ENCODE measurements around the gene PTPN22. TPM values are rescaled to one million over a fixed set of nuclear protein-coding genes. Genes with fewer than 3 reads are reported as not detected.

The PTPN22 gene
- total and polyA plus RNA-seq, 9 of the 15 experiments (the other 6 are each of a cell fraction or from before 2014, with no cell fraction given): 0.45 to 4.6 (median 1.1) TPM

DNA sequence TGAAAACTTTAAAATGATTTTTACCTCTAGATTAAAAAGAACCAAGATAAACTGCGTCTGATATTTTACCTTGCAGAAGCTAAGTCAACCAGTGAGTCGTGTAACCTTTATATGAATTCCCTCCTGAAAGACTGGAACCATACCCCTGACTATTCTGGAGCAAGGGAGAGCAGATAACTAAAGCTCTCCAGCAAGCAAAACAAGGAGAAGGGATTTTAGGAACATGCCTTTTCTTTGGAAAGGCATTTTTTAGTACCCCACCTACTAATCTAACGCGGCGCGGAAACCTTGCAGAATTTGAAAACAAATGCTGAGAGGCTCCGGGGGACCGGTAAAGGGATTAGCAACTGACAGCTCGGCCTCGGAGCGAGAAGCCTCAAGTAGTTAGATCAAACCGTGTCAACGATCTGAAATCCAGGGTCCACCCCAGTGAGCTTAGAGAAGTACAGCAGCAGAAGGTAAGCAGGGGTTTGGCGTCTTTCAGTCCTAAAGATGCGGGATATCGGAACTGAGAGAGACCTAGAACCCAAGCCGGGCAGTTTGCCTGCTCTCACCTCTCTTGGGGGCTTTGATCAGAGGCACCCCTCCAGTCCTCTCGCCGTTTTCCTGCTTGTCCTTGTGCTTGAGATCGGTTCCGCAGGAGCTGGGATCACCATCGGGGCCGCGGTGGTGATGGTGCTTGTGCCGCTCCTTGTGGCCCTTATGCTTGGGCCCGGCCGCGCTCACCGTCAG, 60.2 kb downstream of the PTPN22 start:
- WGBS (ENCODE audit: insufficient coverage, low coverage, missing lambda C conversion rate): under 1% methylated on average over 25 of the region's 29 CpGs
- H3K27ac ChIP-seq (ENCODE audit: extremely low read depth, low read depth, low read length): peak overlapping the region; percentile 86
- ChIA-PET CTCF (ENCODE audit: low intra/inter-chr PET ratio) (no interaction called here), POLR2A (interaction anchor here (0.6 to 2.1 kb wide), 14 partner anchors 8 to 875 kb away, joined by 3 to 11 read pairs (median 3); partner anchors contain the start of genes AP4B1, DCLRE1B, HIPK1 and PHTF1)
- peaks cover 58% of the 10 kb centered on the region for H3K79me2 ChIP-seq (ENCODE audit: control insufficient read depth, insufficient read depth, low read length)
- intact Hi-C loops (cut with micrococcal nuclease): loop anchor here (5.0 kb wide), 1 partner anchor 134 kb away; no protein-coding TSS in a partner anchor
- no peaks in the 10 kb centered on the region for H3K27me3 ChIP-seq (ENCODE audit: control insufficient read depth in 2 of 2, insufficient read depth in 2 of 2, low read length in 2 of 2)
- FAIRE-seq (peak; percentile 40), DNase-seq (ENCODE audit: extremely low read depth in 1 of 4, low spot score in 3 of 4) (peak; percentile 24 to 68 (median 38)), ATAC-seq (peak; percentile 68)
- H3K36me3 ChIP-seq (ENCODE audit: control insufficient read depth, insufficient read depth, low read length): peaks cover 9% of the 10 kb centered on the region; the same call in 2 of the 3 replicates
- no peaks in the 10 kb centered on the region; the same call in 1 of the 2 replicates for H3K9me3 ChIP-seq (replicated peaks; ENCODE audit: control insufficient read depth, insufficient read depth, low read depth, low read length)
- H3K4me1 ChIP-seq (replicated peaks in 1 of 2; ENCODE audit: control insufficient read depth in 2 of 2, insufficient read depth in 2 of 2, low read length in 2 of 2): peaks cover 10% of the 10 kb centered on the region in 2 experiments; a peak in 4 of 5 replicates
- no TSS peak for BruUV-seq (replicated peaks)
- no peaks in the 10 kb centered on the region for H3K9me1 ChIP-seq (ENCODE audit: control insufficient read depth, insufficient read depth, low read length)
- in situ Hi-C loops (cut with MboI): no loop called here
- H3K4me3 ChIP-seq: peak overlapping the region; percentile 92
- H4K20me1 ChIP-seq (replicated peaks; ENCODE audit: control insufficient read depth, insufficient read depth, low read length): peaks cover 12% of the 10 kb centered on the region; the same call in 1 of the 2 replicates
- H2AFZ ChIP-seq (ENCODE audit: low read depth, low read length): peak overlapping the region; percentile 82
- peak overlapping the region; percentile 93 to 97 for H3K9ac ChIP-seq (ENCODE audit: insufficient read depth in 1 of 2, low read depth in 2 of 2, low read length in 2 of 2)
- peak overlapping the region; percentile 97 for H3K4me2 ChIP-seq (ENCODE audit: insufficient read depth, low read length)
- TF ChIP-seq CHD1 (IDR thresholded peaks at IDR 0.05; ENCODE audit: low read length): peak; percentile 70
- TF ChIP-seq GATAD2A (IDR thresholded peaks at IDR 0.05): no peak
- peak; percentile 13 for TF ChIP-seq KDM5B (IDR thresholded peaks at IDR 0.05; ENCODE audit: insufficient replicate concordance, low read depth, low read length)
- TF ChIP-seq CHD7 (IDR thresholded peaks at IDR 0.05; ENCODE audit: low read depth, low read length): no peak
- TF ChIP-seq NR1H2 (CRISPR knock-in tag; IDR thresholded peaks at IDR 0.05): 0 out of 2 replicates have a peak, but pooled peaks have one; percentile 27
- TF ChIP-seq CBFB (CRISPR knock-in tag; IDR thresholded peaks at IDR 0.05): no peak
- TF ChIP-seq CSDE1 (IDR thresholded peaks at IDR 0.05): no peak
- TF ChIP-seq, protein P1, sequence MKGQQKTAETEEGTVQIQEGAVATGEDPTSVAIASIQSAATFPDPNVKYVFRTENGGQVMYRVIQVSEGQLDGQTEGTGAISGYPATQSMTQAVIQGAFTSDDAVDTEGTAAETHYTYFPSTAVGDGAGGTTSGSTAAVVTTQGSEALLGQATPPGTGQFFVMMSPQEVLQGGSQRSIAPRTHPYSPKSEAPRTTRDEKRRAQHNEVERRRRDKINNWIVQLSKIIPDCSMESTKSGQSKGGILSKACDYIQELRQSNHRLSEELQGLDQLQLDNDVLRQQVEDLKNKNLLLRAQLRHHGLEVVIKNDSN (CRISPR knock-in tag; IDR thresholded peaks at IDR 0.05): peak; percentile 19; the same call in 1 of the 2 replicates

Measured in K562 (cell line).